ENCODE results near the gene MPG.
"Not testable (repeated sequence)": the region's sequence is repeated elsewhere in the genome, so short reads cannot be mapped to it uniquely, and the experiment has no call there.

Gene MPG

DNA sequence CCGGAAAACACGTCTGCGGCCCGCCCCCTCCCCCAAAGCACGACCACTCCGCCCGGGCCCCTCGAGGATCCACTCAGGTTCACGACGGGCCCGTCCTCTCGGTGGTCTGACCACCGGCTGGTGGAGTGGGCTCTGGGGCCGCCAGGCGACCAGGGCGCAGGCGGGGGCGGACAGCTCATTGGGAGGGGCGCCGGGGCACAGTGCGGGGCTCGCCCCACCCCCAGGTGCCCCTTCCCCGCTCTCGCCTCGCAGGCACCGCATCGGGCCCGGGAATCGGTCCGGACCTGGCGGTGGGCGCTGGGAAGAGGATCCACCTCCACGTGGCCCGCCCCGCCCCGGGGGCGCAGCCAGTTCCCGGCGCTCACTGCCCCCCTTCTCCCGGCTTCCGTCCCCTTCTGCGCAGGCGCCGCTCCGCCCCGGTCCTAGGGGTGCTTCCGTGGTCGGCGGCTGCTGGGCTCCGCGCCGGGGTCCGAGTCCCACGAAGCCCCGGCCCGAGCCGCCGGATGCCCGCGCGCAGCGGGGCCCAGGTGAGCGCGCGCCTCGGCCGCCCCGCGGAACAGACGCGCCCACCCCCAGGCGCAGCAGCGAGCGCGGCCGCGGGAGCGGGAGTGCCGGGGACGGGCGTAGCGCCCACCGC lies at the start of gene MPG:
Gene MPG (plus strand): TSS at position 419 of the 637 bp plus-strand sequence. CDS start 85 bp downstream, at position 504.
- TF ChIP-seq, protein P1, sequence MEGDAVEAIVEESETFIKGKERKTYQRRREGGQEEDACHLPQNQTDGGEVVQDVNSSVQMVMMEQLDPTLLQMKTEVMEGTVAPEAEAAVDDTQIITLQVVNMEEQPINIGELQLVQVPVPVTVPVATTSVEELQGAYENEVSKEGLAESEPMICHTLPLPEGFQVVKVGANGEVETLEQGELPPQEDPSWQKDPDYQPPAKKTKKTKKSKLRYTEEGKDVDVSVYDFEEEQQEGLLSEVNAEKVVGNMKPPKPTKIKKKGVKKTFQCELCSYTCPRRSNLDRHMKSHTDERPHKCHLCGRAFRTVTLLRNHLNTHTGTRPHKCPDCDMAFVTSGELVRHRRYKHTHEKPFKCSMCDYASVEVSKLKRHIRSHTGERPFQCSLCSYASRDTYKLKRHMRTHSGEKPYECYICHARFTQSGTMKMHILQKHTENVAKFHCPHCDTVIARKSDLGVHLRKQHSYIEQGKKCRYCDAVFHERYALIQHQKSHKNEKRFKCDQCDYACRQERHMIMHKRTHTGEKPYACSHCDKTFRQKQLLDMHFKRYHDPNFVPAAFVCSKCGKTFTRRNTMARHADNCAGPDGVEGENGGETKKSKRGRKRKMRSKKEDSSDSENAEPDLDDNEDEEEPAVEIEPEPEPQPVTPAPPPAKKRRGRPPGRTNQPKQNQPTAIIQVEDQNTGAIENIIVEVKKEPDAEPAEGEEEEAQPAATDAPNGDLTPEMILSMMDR (IDR thresholded peaks at IDR 0.05; ENCODE audit: insufficient read depth, missing control alignments): no peak
- FAIRE-seq: no peak
- peak; percentile 100 for DNase-seq (ENCODE audit: insufficient read length, low spot score)

DNA sequence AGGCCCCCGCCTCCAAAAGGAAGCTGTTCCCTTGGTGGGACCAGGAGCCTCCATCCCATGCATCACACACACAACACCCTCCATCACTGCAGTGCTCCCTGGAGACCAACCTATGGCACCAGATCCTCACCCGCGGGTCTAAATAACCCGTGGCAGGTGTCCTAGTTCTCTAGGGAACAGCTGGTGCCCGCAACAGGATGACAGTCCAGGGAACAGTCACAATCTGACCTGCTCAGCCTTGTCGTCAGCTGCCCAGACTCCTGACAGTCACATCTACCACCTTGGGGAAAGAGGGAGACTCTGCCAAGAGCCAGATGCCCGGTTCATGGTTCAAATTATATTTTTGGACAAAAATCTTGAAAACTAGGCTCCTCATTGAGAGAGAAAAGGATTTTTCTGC lies 47.4 kb upstream of the MPG start:
- DNase-seq (ENCODE audit: insufficient read length, low spot score); FAIRE-seq: not testable (repeated sequence)

DNA sequence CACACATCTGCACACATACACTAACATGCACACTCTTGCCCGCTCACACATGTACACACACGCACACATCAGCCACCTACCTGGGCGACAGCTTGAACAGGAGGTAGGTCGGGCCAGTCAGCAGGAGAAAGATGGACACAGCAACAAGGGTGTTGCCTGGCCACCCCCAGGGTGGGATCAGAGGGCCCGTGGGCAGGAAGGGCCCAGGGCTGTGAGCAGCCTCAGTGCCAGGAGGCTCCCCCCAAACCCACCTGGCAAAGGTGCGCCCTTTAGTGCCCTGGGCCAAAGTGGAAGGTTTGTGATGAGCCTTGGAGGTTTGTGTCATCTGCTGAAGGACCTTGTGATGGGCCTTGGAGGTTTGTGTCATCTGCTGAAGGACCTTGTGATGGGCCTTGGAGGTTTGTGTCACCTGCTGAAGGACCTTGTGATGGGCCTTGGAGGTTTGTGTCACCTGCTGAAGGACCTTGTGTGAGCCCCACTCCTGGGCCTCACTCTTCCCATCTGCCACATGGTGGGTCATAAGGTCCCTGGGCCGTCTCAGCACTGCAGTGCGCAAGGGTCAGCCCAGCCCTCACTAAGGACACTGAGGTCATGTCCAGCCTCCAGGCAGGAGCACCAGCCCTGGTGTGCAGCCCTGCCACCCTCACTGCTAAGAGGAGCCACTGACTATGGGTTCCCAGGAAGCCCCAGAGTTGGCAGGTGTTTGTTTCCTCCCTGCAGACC lies 44.7 kb upstream of the MPG start:
- DNase-seq (ENCODE audit: insufficient read length, low spot score); FAIRE-seq: not testable (repeated sequence)

DNA sequence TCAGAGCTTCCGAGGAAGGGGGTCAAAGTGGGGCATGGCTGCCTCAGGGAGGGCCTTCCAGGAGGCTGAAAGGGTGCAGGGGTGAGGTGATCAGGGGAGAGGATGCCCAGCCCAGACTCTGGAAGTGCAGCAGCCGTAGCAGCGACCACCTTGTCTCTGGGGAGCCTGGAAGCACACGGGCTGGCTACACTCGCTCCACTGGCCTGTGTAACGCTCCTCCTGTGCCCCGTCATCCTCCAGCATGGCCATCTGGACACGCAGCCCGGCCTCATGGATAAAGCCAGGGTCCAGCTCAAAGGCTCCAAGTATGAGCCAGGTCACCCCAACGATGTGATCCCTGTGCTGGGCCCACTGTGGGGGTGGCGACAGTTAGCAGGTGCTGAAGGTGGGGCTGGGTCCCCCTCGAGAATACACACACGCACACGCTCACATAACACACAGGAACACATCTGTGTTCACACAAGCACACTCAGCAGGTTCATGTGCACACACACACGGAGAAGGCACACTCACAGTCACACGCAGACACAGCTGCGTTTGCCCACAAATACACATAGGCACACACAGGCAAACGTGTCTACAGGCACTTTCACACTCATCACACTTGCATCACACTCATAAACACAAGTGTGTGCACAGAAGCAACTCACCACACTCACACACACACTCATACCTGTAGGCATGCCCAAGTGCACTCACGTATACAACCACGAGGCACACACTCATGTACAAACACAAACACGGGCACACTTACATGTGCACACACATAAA lies 44.0 kb upstream of the MPG start:
- TF ChIP-seq, protein P1 (IDR thresholded peaks at IDR 0.05; ENCODE audit: insufficient read depth, missing control alignments): no peak
- FAIRE-seq (no peak), DNase-seq (ENCODE audit: insufficient read length, low spot score) (no peak)

- no peak for FAIRE-seq
- DNase-seq (ENCODE audit: insufficient read length, low spot score): no peak
- TF ChIP-seq, protein P1 (IDR thresholded peaks at IDR 0.05; ENCODE audit: insufficient read depth, missing control alignments): no peak
Measured at GRCh38 chr16:34648-34987, 43.4 kb upstream of the MPG start.

DNA sequence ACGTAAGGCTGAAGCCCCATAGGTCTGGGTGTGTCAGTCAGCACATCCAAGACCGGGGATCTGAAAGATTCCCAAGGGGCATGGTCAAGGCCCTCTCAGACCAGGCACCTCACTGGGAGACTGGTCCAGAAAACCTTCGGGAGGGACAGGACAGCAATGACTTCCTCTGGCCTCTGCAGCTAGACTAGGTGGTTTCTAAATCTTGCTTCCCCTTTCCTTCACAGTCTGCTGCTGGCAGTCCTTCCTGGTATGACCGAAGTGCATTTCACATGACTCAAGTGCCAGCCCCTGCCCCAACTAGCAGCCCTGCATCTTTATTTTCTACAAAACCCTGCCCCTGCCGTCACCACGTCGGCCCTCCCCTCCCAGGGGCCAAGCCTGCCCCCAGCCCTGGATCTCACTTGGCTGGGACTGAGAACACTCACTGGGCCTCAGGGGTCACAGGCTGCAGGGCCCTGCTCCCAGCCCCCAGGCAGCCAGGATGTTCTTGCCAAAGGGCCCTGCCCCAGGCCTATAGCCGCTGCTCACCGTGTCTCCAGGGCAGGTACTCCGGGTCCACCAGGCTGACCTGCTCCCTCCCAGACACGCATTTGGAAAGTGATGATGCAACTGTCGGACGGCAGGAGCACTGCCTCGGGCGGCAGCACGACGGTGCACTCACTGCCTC lies 42.9 kb upstream of the MPG start:
- no peak for DNase-seq (ENCODE audit: insufficient read length, low spot score)
- TF ChIP-seq, protein P1 (IDR thresholded peaks at IDR 0.05; ENCODE audit: insufficient read depth, missing control alignments): no peak
- no peak for FAIRE-seq

GRCh38 chr16:35678-36305 lies 42.2 kb upstream of the MPG start:
- TF ChIP-seq, protein P1 (IDR thresholded peaks at IDR 0.05; ENCODE audit: insufficient read depth, missing control alignments): no peak
- no peak for FAIRE-seq
- DNase-seq (ENCODE audit: insufficient read length, low spot score): no peak

Measured in D721Med (cell line).